Measurements from ENCODE around the gene COL4A5.

Gene COL4A5

DNA sequence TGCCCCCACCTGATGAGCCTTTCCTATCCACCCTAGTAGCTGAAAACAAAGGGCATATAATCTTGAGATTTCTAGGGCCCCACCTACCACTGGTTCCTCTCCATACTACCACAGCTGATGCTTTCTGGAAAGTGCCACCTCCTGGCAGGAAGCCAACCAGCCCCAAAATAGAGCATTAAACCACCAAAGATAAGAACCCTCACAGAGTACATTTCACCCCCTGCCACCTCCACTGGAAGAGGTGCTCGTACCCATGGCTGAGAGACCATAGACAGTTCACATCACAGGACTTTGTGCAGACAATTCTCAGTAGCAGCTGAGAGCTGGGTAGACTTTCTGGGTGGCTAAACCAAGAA lies 202.6 kb downstream of the COL4A5 start:
- FAIRE-seq, result no peak

DNA sequence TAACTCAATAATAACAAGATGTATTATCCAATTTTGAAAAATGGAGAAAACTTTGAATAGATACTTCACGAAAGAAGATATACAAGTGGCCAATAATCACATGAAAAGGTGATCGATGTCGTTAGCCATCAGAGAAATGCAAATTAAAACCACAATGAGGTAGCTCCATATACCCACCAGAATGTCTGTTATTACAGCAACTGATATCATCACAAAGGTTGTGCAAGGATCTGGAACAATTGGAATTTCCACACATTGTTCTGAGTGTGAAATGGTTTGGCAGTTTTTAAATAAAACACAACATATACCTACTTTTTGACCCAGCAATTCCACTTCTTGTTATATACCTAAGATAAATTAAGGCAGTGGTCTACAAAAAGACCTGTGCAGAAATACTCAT lies 225.1 kb downstream of the COL4A5 start:
- FAIRE-seq, result no peak

DNA sequence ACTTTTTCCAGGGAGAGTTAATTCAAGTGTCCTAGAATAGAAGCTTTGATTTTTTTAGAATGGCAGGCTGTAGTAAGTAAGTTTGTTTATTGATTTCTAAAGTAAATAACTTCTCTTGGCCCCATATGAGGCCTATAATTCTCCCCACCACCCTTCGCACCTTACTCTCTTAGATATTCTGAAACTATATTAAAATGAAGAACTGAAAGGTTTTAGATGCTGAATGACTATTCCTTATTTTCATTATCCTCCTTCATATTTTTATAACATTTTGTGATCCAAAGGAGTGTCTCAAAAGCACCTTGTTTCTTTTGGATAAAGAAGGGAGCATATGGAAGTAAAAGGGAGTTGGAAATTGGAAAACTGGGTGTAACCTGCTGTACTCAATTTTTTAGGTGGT lies 226.5 kb downstream of the COL4A5 start:
- no peak for FAIRE-seq

DNA sequence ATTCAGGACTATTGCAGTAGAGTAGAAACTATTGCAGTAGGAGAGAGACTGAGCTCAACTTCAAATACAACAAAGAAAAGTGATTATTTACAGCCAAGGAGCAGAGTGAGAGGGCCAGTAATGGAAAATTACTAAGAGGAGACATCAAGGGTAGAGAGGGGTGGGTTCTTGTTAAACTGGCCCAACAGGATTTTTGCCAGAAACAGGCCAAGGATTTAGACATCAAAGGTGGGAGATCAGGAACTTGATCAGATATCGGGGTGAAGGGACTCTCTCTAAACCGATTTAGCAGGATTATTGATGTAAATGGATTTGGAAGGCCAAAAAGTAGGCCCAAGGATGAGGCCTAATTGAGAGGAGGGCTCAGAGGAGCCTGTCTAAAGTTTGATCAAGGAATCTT lies 231.9 kb downstream of the COL4A5 start:
- no peak for FAIRE-seq

DNA sequence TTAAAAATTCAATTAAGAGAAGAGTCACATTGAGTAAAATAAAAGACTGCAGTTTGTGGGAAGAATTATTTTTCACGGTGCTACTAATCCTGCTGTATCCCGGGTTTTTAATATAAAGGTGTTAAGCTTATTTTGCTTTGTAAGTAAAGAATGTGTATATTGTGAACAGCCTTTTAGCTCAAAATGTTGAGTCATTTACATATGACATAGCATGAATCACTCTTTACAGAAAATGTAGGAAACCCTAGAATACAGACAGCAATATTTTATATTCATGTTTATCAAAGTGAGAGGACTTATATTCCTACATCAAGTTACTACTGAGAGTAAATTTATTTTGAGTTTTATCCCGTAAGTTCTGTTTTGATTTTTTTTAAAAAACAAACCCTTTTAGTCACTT lies 257.1 kb downstream of the COL4A5 start:
- FAIRE-seq, result no peak

DNA sequence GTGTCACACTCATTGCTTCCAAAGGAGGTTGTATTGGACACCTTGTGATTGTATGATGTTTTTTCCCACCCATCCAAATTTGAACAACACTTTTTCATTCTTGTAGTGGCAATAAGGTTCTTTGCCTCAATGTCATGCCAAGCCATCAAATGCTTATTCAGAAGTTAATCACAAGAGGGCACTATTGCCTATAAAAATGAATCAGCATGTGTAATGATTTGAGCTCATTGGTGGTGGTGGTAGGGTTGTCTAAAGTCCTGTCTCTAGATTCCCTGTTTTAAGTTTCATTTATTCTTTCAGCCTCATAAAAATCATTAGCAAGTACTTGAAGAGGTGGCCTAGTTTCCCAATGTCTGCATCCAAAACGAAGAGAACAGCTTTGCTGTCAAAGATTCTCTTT lies 259.7 kb downstream of the COL4A5 start:
- no peak for FAIRE-seq

DNA sequence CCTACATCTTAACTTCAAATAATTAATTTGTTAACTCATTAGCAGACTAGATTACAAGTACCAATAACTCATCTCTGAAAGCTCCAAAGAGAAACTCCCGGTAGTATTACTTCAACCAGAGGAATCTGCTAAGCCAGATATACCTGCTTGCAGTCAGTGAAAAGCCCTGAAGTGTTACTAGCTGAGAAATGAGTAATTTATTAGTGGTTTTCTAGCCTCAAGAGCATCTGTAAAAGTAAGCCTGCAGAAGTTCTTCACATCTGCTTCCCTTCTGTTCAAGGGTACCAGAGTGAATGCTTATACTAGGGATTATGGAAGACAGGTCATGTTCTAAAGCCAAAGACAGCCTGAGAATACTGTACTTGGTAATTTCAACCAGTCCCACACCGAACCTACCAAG lies 262.0 kb downstream of the COL4A5 start:
- no peak for FAIRE-seq

DNA sequence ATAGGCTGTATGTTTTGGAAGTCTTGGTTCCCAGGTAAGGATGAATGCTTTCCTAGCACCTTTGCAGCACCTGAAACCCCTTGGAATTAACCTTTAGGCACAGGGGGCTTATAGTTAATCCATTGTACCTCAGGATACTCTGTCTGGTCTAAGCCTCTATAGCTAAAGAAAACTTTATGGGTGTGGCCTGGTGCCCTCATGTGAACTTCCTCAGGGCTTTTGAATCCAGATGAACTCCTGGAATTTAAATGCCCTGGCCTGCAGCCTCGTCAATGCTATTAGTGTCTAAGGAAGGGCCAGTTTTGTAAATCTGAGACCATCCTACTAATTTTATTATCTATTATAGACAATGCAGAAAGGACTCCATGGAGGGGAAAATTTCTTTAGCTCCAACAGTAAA lies 262.9 kb downstream of the COL4A5 start:
- no peak for FAIRE-seq

DNA sequence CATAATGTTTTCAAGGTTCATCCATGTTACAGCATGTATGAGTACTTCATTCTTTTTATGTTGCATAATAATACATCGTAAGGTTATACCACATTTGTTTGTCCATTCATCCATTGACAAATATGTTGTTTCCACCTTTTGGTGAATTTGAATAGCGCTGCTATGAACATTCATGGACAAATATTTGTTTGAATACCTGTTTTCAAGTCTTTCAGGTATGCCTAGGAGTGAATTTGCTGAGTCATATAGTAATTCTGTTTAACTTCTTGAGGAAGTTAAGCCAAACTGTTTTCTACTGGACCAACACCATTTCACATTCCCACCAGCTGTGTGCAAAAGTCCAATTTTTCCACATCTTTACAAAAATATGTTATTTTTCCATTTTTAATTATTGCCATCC lies 265.2 kb downstream of the COL4A5 start:
- FAIRE-seq, result no peak

DNA sequence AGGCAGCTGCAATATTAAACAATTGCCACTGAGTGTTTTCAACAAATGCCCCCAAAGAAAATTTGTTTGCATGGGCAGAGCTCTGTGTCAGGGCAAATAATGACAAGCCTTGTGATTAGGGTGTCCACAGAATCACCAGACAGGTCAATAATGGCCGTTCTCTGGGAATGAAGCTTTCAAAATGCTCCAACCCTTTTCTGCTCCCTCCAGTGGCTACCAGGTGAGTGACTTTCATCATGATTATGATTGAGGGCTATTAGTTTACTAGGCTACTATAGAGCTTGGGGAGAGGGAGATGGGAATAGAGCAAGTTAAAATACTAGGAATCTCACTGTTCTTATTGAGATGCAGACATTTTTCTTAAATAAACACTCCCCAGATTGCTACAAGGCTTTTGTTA lies 273.2 kb downstream of the COL4A5 start:
- FAIRE-seq, result no peak

DNA sequence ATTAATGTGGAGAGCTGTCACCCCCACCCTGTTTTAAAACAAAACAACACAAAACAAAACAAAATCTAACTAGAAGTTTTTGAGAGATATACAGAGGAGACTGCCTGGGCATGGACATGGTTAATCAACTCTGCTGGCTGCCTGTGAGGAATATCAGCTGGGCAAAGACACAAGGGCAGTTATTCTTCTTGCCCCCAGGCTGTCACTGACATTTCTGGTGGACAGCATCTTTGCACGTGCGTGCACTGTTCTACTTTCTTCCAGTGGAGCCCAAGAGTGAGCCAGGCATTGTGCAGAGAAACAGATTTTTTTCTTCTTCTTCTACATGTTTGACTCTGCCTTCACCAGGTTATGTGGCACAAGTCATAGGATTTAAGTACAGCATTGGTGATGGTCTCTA lies 282.9 kb downstream of the COL4A5 start:
- FAIRE-seq, result no peak

DNA sequence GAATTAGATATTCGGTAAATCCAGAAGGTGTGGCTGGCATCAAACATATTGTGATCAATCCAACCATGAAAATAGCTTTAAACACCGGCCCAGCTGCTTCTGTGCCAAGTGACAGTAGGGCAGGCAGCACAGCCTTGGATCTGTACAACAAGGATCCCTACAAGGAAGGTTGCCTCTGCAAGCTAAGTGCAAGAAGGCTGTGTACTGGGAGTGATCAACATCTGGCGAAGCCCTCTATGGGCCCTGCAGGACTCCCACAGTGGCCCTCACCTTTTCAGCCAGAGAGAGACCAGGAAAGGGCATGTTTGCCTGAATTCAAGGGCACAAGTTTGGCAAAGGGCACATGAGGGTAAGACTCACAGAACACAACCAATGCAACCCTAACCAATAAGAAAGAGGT lies 287.1 kb downstream of the COL4A5 start:
- no peak for FAIRE-seq

DNA sequence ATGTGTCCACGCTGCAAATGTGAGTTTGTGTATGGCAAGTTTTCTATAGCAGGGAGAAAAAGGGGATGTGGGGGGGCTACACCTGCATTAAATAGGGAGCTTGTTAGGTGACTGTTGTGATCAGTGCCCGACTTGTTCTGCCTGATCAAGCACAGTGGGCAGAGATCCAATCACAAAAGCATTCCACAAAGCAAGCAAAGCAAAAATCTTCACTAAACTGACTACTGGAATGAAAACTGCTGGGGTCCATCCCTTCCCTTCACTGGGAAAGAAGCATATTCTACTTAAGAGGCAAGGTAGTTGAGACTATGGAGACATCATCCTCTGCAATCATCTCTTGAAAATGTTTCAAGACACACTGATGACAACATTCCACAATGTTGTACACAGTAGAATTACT lies 291.5 kb downstream of the COL4A5 start:
- no peak for FAIRE-seq

DNA sequence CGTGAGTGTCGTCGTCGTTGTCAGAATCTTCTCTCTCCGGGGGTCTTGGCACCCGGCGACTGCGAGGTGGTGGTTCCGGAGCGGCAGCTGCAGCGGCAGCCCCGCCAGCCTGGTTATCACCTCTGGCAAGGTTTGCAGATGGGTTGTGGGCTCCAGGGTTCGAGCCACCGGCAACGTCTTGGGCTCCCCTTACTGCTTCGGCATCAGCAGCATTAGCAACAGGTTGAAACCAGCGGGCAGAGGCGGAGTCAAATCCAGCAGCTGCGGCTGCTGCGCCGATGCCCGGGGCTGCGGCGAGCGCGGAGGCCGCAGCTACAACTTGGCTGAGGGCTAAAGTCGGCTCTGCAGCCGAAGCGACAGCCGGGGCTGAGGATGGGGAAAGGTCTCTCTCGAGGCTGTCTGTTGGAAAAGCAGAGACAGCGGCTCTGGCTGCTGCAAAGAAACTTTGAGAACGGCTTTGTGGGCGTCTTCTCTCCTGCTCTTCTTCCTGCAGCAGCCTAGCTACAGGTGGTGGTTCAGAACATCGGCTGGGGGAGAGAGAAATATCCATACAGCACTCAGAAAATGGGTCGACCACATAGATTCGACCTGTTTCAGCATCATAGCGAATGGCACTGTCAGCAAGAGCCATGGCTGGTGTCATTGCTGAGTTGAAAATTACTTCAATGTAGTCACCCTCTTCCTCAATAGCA lies 293.1 kb downstream of the COL4A5 start:
- FAIRE-seq, result no peak

DNA sequence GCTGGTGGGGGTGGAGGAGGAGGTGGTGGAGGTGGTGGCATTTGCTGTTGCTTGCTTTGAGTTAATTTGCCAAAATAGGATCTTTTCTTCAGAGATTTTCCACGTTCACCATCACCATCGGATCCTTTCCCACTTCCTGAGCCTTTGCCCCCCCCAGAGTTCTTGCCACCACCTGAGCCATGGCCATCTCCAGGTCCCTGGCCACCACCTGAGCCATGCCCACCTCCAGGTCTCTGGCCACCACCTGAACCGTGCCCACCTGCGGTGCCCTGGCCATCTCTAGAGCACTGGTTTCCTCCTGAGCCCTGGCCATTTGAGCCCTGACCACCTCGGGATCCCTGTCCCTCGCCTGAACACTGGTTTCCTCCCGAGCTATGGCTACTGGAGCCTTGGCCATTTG lies 294.8 kb downstream of the COL4A5 start:
- FAIRE-seq, result no peak

DNA sequence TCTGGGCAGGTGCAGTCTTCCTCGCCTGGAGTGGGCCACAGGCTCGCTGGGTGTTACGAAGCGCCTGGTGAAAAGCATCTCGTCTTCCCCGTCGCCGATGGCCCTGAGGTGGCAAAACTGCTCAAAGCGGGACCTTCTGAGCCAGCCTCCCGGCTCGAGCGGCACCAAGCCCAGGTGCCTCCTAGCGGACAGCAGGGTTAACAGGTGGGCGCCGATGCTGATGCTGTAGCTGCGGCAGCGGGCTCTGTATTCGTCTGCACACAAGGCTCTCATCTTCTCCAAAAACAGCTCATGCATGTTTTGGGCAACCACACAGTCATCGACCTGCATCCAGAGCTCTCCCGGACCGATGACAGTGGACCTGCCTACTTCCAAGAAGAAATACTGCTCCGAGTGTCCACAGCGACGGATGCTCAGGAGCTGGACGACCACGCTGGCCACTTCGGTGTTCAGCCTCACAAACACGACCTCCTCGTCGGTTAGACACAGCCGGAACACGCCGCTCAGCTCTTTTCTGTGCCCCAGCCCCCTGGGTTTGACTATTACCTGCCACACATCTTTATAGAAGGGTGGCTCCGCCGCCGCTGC lies 295.5 kb downstream of the COL4A5 start:
- FAIRE-seq, result no peak

DNA sequence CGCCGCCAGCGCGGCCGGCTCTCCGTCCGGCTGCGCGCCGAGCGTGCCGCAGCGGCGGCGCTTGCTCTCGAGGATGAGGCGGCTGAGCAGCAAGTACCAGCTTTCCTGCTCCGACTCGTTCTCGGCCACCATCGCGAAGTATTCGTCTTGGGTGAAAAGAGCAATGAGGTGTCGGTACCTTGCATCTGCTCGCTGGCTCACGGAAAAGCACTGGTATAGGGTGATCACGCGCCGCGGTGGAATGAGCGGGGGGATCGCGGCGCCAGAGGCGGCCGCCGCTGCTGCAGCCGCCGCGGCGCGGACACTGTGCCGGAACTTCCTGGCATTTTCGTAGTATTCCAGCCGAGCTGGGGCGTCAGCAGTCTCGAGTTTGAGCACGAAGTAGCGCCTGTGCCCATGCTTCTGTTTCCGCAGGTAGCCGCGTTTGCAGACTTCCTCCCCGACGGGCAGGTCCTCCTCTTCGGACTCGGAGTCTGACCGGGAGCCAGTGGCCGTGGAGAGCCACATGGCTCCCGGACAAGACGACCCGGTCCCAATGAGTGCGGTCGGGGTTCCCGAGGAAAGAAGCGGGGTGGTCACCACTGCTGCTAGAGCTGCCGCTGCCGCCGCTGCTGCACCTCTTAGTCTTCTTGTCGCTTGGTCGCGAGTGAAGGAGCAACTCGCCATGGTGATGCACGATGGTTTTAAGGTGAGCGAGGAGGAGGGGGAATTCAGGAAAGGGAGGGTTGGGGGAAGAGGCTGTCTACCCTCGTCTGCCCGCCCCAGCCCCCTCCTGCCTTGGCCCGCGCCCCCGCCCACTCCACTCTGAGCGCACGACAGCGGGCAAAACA lies 296.3 kb downstream of the COL4A5 start:
- FAIRE-seq, result no peak

DNA sequence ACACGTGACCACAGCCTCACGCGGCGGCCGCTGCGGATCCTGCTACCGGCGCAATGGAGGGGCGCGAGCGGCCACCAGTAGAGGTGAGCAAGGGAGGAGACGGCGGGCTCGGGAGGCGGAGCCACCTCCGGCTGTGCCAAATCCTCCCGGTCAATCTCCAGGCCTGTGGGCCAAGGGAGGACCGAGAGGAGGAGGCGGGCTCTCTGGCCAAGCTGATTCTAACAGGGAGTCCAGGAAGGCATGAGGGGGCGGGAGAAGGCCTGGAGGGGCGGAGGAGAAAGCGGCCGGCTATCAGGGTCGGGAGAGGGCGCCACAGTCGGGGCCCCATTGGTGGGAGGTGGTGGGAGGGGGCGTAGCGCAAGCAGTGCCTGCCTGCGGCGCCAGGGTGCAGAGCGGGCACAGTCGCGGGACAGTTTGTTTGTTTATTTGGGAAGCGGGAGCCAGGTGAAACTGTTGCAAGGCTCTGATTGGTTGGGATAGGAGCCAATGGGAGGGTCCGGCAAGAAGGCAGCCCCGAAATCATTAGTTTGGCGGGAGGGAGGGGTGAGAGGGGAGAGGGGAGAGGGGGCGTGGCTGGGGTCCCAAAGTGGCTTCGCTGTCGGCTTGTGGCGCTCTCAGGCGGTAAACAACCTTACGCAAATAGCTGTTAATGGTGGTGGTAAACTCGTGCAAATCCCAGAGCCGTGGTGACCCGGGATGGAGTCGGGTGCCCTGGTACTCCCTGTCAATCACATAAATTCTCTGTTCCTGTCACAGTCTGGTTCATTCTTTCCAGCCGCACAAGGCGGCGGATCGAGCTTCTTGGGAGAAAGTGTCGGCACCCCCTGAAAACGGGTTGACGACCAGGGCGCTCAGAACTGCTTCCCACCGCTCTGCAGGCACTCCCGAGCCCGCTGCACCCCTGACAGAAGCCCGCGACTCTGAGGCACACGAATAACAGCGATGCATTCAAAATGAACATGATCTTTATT lies 297.2 kb downstream of the COL4A5 start, which contains the start of gene IRS4:
IRS4 (minus strand) TSS at position 55 of the 971 bp plus-strand sequence.
- no peak for FAIRE-seq

DNA sequence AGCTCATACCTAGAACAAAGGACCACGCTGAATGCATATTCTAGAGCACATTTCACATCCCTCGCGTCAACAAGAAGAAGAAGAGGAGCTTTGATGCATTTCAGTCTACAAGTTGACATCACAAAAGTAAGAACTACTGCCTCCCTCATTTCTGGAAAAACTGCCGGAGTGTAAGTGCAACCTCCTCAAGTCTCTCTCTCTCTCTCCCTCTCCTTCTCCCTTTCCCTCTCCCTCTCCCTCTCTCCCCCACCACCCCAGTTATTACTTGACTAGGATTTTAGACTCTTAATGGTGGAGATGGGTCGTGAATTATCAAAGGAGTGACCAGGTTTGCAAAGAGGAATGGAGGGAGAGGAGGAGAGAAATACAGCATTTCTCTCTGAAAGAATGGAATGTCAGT lies 298.1 kb downstream of the COL4A5 start:
- no peak for FAIRE-seq

DNA sequence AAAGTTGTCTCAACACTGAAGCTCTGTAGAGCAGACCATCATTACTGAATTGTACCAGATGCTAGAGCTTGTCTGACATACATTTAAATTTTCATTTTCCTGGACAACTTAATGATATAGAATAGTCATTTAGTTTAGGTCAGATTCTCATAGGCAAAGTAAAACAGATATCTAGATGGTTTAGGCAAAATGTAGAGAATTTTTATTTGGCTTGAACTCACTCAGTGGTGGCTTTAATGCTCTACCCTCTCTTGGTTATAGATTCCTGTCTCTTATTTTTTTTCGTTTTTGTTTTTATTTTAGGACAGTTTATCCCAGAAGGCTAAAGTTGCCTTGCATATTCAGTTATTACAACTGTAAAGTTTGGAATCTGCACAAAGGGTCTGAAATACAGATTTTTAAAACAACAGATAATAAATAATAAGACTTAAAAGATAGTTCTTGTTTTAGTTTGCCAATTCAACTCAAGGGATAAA lies 300.7 kb downstream of the COL4A5 start:
- FAIRE-seq, result no peak
